ENCODE results near the gene MAP3K5.

The MAP3K5 gene

GRCh38 chr6:136684466-136684865 is 107.8 kb downstream of the MAP3K5 start:
- no peak for DNase-seq (ENCODE audit: low read depth)

DNA sequence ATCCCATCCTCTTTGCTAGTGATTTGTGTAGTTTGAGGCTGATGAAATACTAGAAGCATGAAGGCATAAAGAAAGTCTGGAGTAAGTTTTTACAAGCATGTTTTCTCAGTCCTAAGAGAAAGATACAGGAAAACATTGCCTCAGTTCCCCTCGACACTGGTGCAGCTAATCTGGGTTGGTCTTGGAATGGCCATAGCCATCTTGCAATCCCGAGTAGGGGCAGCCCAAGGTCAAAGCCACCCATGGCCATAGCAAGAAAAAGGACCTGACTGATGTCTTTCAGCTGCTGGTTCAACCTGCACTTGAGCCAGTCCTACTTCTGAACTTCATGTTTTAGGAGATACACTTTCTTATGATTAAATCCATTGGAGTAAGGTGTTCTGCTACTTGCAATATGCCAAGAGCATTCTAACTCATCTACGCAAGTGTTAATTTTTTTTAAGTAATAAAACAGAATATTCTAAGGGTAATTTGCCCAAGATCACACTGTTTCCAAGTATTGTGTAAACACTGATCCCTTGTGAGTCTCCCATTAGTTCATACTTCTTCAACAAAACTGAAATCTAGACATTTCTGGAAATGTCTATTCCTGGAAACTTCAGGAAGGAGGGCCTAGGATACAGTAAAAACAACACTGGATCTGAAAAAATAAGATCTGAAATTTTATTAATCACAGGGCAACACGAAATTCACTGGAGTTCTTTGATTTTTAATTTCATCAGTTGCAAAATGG is 108.9 kb downstream of the MAP3K5 start:
- no peak for DNase-seq (ENCODE audit: low read depth)

DNA sequence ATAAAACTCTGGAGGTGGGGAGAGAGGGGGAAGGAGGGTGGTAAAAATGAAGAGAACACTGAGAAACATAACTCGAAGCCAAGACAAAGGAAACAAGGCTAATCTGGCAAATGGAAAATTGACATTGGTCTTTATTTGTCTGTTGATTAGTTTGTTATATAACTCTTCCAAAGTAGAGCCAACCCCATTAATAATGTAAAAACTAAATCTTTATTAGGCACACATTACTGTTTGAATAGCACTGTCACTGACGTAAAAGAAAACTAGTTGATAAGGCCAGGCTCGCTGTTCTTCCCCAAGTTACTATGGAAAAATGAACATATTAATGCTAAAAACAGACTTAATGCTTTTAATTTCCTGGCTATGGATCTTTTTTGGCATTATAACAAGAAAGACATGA is 110.0 kb downstream of the MAP3K5 start:
- DNase-seq (ENCODE audit: low read depth): no peak

DNA sequence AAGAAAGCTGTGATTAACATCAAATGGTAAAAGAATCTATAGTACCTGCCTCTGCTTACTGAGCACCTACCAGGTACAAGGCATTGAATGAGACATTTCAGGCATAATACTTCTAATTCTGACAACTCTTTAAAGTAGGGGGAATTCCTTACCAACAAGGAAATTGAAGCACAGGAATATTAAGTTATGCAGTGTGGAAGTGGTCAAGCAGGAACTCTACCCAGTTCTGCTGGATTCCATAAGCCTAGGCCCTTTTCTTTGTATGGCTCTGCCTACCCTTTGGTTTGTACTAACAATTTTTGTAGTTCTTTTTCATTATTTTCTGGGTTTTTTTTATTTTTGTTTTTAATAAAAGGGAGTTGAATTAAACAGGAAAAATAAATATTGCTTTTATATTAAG is 114.5 kb downstream of the MAP3K5 start:
- DNase-seq (ENCODE audit: low read depth): no peak

DNA sequence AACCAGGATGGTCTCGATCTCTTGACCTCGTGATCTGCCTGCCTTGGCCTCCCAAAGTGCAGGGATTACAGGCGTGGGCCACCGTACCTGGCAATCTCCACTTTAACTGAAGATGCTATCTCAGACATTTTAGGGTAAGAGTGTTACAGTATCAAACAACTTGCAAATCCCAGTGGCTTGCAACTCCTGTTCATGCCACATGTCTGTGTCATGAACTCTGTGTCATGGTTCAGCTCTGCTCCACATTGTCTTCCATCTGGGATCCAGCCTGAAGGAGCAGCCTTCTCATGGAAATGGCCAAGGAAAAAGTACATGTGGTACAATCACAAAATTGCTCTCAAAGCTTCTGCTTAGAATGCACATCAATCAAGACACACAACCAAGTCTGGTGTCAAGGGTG is 114.9 kb downstream of the MAP3K5 start:
- no peak for DNase-seq (ENCODE audit: low read depth)

- peak; percentile 86 for DNase-seq (ENCODE audit: low read depth)
Measured at GRCh38 chr6:136676075-136676474, 116.2 kb downstream of the MAP3K5 start.

DNA sequence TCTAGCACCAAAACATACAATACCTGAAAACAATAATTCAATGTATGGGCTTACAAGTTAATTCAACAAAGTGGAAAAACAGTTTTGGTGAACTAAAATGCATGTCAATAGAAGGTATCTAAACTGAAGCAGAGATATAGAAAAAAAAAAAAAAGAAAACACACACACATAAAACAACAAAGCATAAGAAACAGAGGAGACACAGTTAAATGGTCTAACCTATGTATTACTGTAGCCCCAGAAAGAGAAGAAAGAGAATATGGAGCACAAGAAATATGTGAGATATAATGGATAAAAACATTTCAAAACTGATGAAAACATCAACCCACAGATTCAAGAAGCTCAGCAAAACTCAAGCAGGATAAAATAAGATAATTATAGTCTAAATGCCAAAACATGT is 118.7 kb downstream of the MAP3K5 start:
- no peak for DNase-seq (ENCODE audit: low read depth)

DNA sequence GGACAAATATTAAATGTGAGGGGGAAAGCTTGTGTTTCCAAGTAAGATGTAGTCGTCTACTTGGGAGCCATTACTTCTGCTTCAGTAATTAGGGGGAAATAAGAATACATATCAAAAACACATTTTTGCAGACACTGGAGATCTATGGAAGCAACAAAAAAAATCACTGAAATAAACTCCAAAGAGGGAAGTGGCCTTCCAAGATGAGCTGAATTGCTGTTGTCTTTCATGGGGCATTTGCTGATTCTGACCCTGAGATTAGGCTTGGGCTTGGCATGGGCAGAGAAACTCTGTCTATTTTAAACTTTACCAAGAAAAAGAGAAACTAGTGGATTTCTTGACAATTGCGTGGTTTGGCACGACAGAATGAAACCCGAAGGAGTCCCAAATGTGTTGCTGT is 120.1 kb downstream of the MAP3K5 start:
- no peak for DNase-seq (ENCODE audit: low read depth)

GRCh38 chr6:136669299-136669699 is 123.0 kb downstream of the MAP3K5 start:
- DNase-seq (ENCODE audit: low read depth): peak; percentile 99

GRCh38 chr6:136668571-136668970 is 123.7 kb downstream of the MAP3K5 start:
- peak; percentile 50 for DNase-seq (ENCODE audit: low read depth)

DNA sequence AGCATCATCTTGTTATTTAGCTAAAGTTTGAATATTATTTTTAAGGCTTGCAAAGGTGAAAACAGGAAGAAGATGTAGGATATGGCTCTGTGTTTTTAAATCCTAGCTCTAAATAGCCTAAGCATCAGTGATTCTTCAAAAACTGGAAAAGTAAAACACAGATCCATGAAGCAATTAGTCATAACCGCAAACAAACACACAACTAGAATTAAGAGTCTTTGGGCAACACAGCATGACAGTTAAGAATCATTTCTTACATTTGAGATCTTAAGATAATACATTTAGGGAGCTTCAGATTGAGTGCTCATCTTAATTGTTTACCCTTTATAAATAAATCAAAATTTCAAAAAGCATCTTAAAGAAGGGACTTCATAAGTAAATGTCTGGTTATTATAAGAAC is 126.2 kb downstream of the MAP3K5 start:
- no peak for DNase-seq (ENCODE audit: low read depth)

GRCh38 chr6:136662347-136663237 is 129.7 kb downstream of the MAP3K5 start:
- no peak for DNase-seq (ENCODE audit: low read depth)

DNA sequence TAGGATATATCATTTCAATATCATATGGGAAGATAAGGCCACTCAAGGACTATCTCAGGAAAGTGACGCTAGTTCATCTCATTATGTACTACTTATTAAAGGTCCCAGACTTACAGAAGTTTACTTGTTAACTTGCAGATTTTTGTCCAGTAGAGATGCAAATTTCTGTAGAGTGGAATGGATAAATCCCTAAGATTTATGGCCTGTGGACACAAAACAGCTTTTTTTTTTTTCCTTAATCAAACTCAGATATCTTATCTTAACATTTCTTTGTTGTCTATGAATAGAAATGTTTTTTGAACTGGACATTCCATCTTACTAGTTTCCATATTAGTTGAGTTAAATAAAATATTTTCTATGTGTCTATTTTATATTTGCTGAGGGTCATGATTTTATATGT is 131.6 kb downstream of the MAP3K5 start:
- no peak for DNase-seq (ENCODE audit: low read depth)

DNA sequence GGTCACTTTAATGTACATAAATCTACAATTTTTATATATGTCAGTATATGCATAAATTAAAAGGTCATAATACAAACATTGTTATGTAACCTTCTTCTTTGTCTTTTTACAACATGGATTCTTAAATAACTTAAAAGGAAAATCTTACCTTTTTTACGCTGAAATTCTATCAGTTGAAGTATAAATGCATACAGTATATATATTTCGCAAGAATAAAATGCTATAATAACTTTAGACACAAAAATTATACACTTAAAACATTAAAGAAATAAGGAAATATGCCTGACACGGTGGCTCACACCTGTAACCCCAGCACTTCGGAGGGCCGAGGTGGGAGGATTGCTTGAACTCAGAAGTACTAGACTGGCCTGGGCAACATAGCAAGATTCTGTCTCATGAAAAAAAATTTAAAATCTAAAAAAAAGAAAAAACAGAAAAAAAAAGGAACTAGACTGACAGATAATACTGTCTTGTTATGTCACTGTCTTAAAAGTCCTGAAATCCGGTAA is 132.2 kb downstream of the MAP3K5 start:
- no peak for DNase-seq (ENCODE audit: low read depth)

- DNase-seq (ENCODE audit: low read depth): no peak
Measured at GRCh38 chr6:136658711-136659110, 133.6 kb downstream of the MAP3K5 start.

- peak; percentile 76 for DNase-seq (ENCODE audit: low read depth)
Measured at GRCh38 chr6:136657666-136658065, 134.6 kb downstream of the MAP3K5 start.

DNA sequence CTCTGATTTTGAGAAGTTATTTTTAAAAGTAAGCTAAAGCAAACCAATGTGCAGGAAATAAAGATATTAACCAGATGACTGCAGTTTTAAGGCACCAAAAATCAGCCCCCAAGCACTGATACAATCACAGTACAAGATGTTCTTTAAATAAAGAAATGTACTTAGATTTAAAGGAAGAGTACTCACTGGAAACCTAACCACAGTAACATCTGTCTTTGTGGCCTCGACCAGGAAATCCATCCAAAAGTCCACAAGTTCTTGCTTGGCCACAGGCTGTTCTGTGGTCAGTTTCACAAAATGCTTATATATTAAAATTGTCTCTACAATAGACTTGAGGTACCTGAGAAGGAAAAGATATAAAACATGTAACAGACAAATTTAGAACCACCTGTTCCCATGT is 136.2 kb downstream of the MAP3K5 start:
- peak; percentile 84 for DNase-seq (ENCODE audit: low read depth)

DNA sequence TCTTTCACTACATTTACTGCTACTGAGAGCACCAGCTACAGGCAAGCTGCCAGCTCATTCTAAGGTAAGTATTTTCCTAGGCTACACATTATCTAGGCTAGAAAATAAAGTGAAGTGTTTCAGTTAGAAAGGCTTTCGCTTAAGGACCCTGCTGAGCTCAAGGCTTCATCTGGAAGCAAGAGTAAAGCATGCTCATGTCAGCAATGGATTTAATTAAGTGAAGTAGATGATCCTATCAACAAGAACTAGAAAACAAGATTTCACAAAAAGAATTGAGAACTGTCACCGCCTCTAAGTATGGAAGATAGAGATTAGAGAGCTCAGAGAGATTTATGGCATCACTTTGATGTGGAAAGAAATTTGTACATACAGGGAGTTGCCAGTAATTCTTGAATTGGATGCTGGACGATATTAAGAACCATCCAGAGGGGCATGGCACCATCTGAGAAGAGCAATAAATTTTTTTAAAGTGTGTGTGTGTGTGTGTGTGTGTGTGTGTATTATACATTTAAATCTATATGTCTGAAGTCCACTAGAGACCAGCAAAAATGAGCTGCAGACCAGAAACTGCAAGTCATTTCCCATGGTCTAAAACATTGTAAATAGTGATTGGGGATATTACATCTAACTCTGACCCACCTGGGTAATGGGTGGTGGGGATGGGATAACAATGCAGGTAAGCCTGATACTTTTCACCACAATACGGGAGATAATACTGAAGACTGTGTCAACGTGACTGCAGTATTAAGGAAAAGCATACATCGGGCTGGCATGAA is 136.8 kb downstream of the MAP3K5 start:
- no peak for DNase-seq (ENCODE audit: low read depth)

GRCh38 chr6:136654086-136654485 is 138.2 kb downstream of the MAP3K5 start:
- no peak for DNase-seq (ENCODE audit: low read depth)

GRCh38 chr6:136652656-136653055 is 139.6 kb downstream of the MAP3K5 start:
- no peak for DNase-seq (ENCODE audit: low read depth)

DNA sequence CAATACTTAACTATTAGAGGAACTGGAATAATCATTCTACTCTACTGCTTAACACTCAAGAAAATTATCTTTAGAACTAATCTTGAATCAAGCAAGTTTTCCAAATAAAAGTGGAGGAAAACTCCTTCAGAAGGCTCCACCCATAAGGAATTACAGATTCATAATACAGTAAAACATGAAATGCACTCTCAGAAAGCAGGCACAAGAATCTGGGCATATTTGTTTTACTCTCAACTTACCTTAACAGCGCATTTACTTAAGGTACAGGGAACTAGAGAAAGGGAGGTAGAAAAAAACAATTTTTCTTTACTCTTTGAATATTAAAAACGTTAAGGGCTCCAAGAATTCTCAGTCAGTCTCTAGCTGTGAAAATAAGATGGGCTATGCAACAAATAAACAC is 140.3 kb downstream of the MAP3K5 start:
- no peak for DNase-seq (ENCODE audit: low read depth)

DNA sequence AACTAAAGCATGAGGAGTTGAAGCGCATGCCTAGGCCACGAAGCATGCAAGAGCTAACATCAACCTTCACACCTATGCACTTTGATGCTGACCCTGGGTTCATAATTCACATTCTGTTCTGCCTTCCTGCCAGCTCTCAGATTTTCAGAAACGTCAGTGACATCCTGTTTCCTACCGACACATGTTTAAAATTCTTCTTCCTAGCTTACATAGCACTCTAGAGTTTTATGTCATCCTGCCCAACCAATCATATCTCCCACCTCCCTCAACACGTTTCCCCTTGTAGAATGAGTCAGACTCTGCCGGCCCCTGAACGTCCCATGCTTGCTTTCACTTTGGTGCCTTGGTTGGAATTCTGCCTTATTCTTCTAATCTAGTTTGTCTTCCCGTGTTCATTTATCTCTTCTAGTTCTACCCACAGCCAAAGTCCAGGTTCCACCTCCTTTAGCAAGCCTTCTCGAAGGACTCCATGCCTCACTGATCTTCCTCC is 144.9 kb downstream of the MAP3K5 start:
- DNase-seq (ENCODE audit: low read depth): peak; percentile 99
